GM12873 (cell line): ENCODE results near the gene FBXO24.

Experiments used
- CTCF ChIP-seq: IDR thresholded peaks from 2 replicates; pipeline ENCODE4 v1.5.1; 2012; ENCODE audit warnings: low read depth, mild to moderate bottlenecking, moderate library complexity, low read length, control low read depth; ENCODE audit not compliant: insufficient read depth; ENCODE audit errors: missing control alignments

FBXO24 gene

GRCh38 chr7:100568896-100569844 lies 17.0 kb upstream of the FBXO24 start:
- TF ChIP-seq CTCF, result peak; percentile 65

- TF ChIP-seq CTCF, result no peak
Observed at GRCh38 chr7:100570954-100571828, 14.9 kb upstream of the FBXO24 start.

- no peak for TF ChIP-seq CTCF
Observed at GRCh38 chr7:100571829-100572116, 14.4 kb upstream of the FBXO24 start.

- TF ChIP-seq CTCF, result no peak
Observed at GRCh38 chr7:100572281-100572948, 13.7 kb upstream of the FBXO24 start.

GRCh38 chr7:100572949-100573675 lies 13.0 kb upstream of the FBXO24 start:
- TF ChIP-seq CTCF, result no peak

- TF ChIP-seq CTCF, result no peak
Observed at GRCh38 chr7:100573691-100574361, 12.3 kb upstream of the FBXO24 start, which contains the start of gene SAP25. SAP25 (minus strand) TSS chr7:100573900; CDS start chr7:100573742, 158 bp downstream.
